HG03342 (cell line): ENCODE measurements around the gene TP53I3.
"Not testable (repeated sequence)": the region's sequence is repeated elsewhere in the genome, so short reads cannot be mapped to it uniquely, and the experiment has no call there.

Experiments used
- ATAC-seq: cut with Tn5 transposase; IDR thresholded peaks from one replicate; pipeline ENCODE4 v1.9.1; 2021; ENCODE audit warnings: mild to moderate bottlenecking, moderate library complexity; ENCODE audit not compliant: unreplicated experiment

The TP53I3 gene

GRCh38 chr2:24055750-24056149 is 28.9 kb downstream of the TP53I3 start:
- no peak for ATAC-seq

GRCh38 chr2:24054366-24055010 is 30.1 kb downstream of the TP53I3 start:
- no peak for ATAC-seq

- ATAC-seq: no peak
These were observed 31.7 kb downstream of the TP53I3 start for GRCh38 chr2:24052951-24053350.

GRCh38 chr2:24051833-24052232 is 32.8 kb downstream of the TP53I3 start:
- no peak for ATAC-seq

- no peak for ATAC-seq
These were observed 34.3 kb downstream of the TP53I3 start for GRCh38 chr2:24050041-24050979.

- ATAC-seq: no peak
These were observed 35.1 kb downstream of the TP53I3 start, which contains the start of gene FKBP1B for GRCh38 chr2:24049485-24050021. Gene FKBP1B, plus strand, starts transcription at chr2:24049741. Its CDS starts 109 bp downstream, at chr2:24049850.

- no peak for ATAC-seq
These were observed 35.7 kb downstream of the TP53I3 start for GRCh38 chr2:24048769-24049484.

- ATAC-seq: no peak
These were observed 37.0 kb downstream of the TP53I3 start for GRCh38 chr2:24047703-24048033.

- ATAC-seq: peak; percentile 100
These were observed 37.5 kb downstream of the TP53I3 start, which contains the start of gene WDCP for GRCh38 chr2:24046930-24047702. Gene WDCP, minus strand, starts transcription at chr2:24047391. Its CDS starts 7,897 bp downstream, at chr2:24039494.

- no peak for ATAC-seq
These were observed 38.1 kb downstream of the TP53I3 start for GRCh38 chr2:24046599-24046929.

- ATAC-seq: no peak
These were observed 38.8 kb downstream of the TP53I3 start for GRCh38 chr2:24045511-24046508.

GRCh38 chr2:24043133-24043532 is 41.5 kb downstream of the TP53I3 start:
- not testable (repeated sequence) for ATAC-seq

- ATAC-seq: no peak
These were observed 44.1 kb downstream of the TP53I3 start for GRCh38 chr2:24040511-24040910.

GRCh38 chr2:24038786-24039499 is 45.7 kb downstream of the TP53I3 start:
- ATAC-seq: no peak
